Mucosa of gallbladder (tissue), 1 donor: ENCODE results near the gene LCE1E. TPM values are rescaled to one million over a fixed set of nuclear protein-coding genes. Genes with fewer than 3 reads are reported as not detected.

Experiments used
- DNase-seq: peaks from one replicate; pipeline ENCODE4 v3.0.0-alpha.2; 2020; ENCODE audit warnings: low spot score
- total RNA-seq: library from RNA; stranded (reverse); gene quantifications from one replicate; pipeline ENCODE4 v1.2.1, GENCODE V29; 2021
- donor health status: DM: no; HTN: no; CAD: no.

The LCE1E gene, protein sequence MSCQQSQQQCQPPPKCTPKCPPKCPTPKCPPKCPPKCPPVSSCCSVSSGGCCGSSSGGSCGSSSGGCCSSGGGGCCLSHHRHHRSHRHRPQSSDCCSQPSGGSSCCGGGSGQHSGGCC
- total RNA-seq = not detected

DNA sequence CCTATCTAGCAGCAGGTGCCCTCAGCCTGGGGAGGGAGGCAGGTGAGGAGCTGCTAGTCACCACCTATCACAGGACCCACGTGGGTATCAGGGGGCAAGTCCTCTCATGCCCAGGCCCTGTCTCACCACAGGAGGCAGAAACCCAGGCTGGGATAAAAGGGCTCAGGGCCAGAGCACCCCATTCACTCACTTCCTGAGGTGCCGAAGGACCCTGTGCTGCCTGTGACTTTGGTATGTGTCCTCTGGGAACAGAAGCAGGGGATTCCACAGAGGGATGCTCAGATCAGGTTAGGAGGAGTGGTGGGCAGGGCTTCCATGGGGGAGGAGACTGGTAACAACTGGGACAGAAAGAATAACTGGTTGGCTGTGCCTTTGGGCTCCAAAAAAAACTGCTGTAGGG is at the start of gene LCE1E:
TSS of gene LCE1E (plus strand) at position 181 of the 400 bp plus-strand sequence. CDS start 1,043 bp downstream, outside the sequence.
- DNase-seq = no peak

DNA sequence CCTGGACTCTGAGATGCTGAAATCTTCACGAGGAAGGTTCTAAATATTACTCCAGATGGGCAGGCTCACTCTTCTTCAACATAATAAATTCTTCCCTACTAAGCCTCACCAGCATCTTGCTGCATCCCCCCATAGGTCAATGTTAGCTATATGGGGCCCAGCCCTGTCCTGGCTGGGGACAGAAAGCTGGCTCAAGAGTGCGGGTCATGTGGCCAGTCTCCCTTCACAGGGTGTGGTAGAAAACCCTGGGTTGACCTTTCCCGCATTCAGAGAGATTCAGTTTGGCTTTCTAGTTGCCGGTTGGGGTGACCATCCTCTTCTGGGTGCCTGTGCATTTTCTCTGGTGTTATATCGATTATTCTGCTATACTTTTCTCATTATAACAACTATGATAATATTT is 48.1 kb upstream of the LCE1E start:
- no peak for DNase-seq

DNA sequence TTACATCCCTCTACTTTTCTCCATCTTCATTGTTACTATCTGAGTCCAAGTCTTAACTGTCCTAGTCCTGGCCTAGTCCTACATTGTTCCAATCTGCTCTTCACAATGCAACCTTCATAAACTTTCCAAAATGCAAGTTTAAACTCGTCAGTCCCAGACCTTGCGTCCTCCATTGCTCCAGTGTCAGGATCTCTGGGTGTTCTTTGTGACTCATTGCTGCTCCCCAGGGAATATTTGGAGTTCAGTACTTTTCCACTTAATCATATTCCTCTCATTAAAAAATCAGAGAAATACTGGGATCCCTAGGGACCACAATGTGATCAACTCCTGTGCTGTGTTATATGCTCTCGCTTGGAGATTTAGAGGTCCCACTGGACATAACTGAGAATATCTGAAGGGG is 46.2 kb upstream of the LCE1E start:
- no peak for DNase-seq

DNA sequence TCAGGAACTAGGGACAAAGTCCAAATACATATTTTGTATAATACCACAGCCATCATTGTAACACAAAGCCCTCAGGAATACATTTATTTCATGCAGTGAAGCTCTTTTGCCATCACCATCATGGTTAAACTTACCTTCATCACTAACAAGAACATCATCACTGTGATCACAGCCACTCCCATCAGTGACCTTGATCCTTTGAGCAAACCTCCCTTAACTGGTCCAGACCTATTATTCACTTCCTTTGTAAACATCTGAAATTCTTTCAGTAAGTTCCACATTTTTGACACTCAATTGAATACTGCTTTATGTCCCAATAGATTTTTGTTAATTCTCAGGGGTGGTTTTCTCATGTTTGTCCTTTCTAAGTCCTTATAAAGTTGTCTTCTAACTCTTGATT is 44.4 kb upstream of the LCE1E start:
- DNase-seq = no peak

DNA sequence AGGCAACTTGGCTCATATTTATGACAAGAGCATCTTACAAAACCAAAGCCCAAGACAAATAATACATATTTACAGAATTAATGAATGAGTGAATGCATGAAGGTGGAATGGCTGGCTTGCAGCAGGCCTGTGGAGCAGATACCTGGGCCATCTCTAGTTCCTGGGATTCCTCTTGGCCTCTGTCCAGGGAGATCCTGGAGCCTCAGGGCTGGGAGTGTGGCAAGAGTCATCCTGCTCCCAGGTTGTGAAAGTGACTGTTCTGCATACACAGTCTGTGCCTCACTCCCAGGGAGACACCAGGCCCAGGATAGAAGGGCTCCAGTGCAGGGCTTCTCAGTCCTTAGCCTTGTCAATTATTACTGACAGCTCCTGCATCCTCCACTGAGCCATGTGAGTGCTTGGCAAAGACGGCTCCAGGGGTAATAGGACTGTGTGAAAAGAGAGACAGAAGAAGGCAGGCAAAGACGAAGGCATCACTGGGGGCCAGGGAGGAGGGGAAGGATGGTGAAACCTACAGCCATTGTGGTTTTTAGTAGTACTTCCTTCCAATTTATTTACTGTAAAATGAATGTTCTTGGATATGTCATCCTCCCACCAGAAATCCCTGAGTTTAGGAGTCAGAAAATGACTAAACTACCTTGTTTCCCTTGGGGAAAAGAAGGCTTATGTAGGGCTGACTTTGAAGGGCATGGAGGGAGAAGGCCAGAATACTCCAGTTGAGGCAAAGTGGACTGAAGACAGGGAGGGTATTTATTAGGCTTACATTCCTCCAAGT is 42.5 kb upstream of the LCE1E start:
- DNase-seq = no peak

DNA sequence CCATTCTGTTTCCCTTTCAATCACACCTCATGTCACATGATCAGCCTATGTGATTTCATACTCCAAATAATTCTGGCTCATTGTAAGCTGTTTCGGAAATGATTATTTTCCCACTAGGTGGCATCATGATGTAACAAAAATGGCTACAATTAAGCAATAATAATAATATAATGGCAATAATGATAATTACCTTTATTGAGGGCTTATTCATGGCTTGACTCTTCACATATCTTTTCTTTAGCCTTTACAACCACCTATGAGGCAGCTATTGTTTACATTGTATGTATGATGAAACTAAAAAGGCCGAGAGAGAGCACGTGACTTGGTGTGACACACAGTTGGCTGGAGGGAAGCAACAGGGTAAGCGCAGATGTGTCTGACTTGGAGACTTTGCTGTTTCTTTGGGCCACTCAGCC is 40.8 kb upstream of the LCE1E start:
- no peak for DNase-seq

DNA sequence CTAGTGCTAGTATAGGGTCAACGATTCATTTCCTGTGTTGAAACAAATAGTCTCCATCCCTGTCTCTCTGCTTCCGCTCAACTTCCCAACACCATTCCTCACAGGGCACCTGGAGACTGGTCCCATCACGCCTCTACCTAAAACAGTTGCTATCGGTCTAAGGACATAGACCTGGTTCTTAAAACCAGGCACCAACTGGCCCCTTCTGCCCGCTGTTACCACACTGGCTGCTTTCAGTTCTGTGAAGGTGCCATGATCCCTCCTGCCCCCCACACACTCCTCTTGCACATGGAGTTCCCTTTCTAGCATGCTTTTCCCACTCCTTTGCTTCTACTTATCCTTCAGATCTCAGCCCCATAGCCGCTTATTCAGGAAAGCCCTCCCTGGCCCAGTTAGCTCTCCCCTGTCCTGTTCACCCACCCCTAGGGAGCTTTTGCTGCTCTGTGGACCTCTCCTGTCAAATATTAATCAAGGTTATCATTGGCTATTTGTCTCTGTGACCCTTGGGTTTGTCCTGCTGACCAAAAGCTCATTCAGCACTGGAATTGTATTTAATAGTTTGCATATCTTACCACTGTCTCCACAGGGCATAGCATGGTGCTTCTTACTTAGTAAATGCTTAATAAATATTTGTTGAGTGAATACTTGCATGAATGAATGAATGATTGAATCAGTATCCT is 40.2 kb upstream of the LCE1E start:
- no peak for DNase-seq

DNA sequence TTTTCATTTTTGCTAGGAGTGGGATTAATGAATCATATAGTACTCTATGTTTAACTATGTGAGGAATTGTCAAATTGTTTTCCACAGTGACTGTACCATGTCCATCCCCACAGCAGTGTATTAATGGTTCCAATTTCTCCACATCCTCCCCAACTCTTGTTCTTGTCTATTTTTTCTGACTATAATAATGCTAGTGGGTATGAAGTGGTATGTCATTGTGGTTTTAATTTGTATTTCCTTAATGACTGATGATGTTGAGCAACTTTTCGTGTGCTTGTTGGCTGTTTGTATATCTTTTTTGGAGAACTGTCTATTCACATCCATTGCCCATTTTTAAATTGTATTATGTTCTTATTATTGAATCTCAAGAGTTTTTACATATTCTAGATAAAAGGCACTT is 38.2 kb upstream of the LCE1E start:
- no peak for DNase-seq

DNA sequence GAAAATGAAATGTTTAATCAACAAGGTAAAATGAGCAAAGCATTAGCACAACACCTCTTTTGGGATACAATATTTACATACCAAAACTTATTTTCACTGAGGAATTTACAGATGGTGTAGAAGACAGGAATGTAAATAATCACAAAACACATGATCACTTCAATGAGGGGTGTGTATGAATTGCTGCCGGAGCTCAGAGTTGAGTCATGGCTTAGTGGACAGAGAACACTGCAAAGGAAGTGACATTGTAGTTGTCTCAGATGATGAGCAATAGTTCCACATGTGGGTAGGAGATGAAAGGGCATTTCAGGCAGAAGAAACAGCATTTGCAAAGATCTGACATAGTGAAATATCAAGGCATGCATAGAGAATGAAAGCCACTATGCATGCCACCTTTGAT is 33.8 kb upstream of the LCE1E start:
- no peak for DNase-seq

DNA sequence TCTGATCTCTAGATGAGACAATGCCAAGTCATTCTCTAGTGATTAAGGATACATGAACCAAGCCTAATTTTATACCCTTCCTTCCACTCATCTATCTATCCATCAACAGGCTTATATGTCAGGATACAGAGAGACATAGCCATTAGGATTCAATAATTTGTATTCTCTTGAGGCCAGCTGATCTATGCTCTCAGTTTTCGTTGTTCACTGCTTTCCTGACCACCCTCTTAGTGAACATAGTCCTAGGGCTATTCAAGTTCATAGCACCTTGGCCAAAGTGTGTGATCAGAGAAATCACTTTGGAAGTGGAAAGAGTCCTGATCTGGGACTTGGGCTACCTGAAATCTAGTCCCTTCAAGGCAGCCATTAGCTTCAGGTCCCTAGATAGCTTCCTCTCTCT is 32.5 kb upstream of the LCE1E start:
- no peak for DNase-seq

DNA sequence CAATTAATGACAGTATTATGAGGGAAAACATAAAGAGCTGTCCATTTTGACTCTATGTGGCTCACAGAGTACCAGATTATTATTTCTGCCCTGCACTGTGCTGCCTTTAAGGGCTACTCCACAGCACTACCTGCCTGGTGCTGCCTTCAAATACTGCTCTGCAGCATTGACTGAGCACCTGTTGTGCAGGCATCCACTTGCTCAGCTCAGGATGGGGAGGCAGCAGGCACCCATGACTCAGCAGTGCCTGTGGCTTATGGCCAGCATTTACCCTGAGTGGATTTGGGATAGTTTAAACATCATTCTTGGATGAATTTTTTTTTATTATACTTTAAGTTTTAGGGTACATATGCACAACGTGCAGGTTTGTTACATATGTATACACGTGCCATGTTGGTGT is 29.2 kb upstream of the LCE1E start:
- no peak for DNase-seq

DNA sequence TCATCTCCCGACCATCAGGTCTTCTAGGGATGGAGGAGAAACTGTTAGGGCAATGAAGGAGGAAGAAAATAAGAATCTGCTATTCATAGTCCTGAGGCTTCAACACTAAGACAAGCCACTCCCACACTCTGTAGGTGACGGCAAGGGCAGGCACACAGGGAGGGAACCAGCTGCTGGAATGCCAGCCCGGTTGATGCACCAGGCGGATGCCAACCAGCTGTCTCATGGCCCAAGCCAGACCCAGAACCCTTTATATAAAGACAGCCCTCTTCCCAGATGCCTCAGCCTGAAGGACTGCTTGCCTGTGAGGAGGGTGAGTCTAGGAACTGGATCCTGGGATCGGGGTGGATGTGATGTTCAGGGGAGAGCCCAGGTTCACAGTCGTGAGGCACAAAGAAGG is 28.3 kb upstream of the LCE1E start, which contains the start of gene KPRP:
TSS of gene KPRP (plus strand) at position 279 of the 400 bp plus-strand sequence. CDS start 1,564 bp downstream, outside the sequence.
- no peak for DNase-seq

DNA sequence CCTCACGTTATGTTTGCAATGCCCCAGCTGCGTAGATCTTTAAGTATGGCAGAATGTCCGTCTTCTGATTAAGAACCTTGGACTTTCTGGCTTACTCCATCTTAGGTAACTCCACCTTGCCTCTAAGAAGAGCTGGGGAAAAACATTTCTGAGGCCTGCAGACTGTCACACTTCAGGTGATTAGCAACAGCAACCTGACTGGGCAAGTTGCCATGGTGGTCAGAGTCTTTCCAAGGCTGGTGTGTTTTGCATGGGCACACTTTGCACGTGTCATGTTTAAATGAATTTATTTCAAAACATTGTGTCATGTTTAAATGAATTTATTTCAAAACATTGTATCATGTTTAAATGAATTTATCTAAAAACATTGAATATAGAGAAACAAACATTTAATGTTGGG is 27.4 kb upstream of the LCE1E start:
- no peak for DNase-seq

DNA sequence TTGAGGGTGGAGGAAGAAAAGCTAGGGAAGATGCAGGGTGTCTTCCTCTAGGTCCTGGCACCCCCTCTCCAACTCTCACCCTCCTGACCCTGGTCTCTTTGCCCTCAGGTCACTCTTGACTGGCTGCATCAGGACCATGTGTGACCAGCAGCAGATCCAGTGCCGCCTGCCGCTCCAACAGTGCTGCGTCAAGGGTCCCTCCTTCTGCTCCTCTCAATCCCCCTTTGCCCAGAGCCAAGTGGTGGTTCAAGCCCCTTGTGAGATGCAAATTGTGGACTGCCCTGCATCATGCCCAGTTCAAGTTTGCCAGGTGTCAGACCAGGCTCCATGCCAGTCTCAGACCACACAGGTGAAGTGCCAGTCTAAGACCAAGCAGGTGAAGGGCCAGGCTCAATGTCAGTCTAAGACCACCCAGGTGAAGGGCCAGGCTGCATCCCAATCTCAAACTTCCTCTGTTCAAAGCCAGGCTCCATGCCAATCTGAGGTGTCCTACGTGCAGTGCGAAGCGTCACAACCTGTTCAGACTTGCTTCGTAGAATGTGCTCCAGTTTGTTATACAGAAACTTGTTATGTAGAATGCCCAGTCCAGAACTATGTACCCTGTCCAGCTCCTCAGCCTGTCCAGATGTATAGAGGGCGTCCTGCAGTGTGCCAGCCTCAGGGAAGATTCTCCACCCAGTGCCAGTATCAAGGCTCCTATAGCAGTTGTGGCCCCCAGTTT is 26.4 kb upstream of the LCE1E start:
- DNase-seq = no peak

DNA sequence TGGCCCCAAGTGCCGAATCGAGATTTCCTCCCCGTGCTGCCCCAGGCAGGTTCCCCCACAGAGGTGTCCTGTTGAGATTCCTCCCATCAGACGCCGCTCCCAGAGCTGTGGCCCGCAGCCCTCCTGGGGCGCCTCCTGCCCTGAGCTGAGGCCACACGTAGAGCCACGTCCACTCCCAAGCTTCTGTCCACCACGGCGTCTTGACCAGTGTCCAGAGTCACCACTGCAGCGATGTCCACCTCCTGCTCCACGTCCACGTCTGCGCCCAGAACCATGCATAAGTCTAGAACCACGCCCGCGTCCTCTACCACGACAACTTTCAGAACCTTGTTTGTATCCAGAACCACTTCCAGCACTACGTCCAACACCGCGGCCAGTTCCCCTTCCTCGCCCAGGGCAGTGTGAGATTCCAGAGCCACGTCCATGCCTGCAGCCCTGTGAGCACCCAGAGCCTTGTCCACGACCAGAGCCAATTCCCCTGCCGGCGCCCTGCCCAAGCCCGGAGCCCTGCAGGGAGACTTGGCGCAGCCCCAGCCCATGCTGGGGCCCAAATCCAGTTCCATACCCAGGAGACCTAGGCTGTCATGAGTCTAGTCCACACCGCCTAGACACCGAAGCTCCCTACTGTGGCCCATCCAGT is 25.4 kb upstream of the LCE1E start:
- no peak for DNase-seq

DNA sequence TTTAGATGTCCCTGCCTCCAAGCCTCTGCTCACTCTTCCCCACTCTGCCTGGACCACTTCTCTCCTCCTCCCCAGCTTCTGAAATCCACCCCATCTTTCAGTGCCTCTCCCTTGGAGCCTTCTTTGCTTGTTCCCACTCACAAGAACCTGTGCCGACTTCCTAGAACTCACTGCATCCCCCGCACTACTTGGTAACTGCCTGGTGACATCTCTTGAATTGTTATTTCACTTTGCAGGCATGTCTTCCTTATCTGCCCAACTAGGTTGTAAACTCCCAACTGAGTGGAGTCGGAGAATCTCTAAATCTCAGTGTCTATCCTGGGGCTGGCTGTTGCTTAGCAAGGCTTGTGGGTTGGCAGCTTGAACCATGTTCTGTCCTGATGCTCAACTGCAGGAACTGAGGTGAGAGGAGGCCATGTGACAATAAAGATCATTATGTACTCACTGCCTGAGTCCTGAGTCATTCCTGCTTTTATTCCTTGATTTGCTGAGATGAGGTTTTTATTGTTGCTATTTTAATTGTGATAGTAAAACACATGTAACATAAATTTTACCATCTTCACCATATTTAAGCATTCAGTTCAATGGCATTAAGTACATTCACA is 24.3 kb upstream of the LCE1E start:
- DNase-seq = no peak

DNA sequence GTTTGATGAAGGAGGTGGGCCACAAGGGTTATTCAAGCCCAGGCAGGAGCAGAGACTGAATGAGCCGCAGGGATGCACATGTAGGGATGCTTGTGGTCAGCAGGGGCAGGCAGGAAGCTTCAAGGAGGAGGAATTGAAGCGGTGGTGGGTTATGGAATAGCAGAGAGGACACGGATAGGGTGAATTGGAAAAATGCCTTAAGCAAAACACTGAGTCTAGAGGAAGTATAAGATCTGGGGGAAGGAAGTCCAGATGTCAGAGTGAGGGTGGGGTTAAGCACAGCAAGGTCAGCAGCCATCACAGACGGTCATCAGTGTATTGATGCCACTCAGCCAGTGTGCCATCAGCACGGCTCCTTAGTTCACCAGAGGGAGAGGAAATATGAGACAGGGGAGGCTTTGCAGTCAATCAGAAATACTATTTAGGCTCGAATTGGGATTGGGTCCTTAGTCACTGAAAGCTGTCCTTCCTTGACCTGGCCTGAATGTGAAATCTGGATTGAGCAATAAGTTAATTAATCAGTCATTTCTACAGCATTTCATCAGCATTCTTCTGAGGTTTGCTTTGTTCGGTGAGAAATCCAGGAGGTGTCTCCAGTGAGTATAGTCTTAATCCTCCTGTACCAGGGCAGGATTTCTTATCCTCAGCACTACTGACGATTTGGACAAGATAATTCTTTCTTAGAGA is 17.1 kb upstream of the LCE1E start:
- no peak for DNase-seq

DNA sequence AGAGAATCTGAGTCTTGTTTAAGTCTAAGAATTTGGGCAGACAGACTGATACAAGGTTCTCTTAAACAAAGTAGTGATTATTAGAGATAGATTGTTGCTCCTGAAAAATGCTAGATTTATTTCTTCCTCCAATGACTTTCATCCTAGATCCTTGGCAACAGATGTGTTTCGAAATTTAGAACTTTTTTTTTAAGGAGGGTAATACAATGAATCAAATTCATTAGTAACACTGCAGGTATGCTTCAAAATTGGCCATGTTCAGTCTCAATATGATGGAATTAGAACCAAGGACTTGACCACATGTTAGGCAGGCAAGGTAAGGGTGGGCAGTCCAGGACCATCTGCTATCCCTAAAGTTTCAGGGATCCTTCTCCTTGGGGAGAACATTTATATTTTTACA is 15.6 kb upstream of the LCE1E start:
- DNase-seq = no peak

DNA sequence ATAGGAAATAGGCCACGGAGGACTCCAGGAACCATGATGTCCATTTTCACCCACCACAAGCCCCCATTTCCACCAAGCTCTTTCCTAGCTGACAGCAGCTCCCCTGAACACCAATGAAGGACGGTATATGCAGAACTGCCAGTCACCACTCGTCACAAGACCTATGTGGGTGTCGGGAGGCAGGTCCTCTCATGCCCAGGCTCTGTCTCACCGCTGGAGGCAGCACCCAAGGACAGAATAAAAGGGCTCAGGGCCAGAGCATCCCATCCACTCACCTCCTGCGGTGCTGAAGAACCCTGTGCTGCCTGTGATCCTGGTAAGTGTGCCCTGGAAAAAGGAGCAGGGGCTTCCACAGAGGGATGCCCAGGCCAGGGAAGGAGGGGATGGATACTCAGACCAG is 11.2 kb upstream of the LCE1E start, which contains the start of gene LCE1F:
TSS of gene LCE1F (plus strand) at position 266 of the 400 bp plus-strand sequence. CDS start 1,232 bp downstream, outside the sequence.
- DNase-seq = no peak

DNA sequence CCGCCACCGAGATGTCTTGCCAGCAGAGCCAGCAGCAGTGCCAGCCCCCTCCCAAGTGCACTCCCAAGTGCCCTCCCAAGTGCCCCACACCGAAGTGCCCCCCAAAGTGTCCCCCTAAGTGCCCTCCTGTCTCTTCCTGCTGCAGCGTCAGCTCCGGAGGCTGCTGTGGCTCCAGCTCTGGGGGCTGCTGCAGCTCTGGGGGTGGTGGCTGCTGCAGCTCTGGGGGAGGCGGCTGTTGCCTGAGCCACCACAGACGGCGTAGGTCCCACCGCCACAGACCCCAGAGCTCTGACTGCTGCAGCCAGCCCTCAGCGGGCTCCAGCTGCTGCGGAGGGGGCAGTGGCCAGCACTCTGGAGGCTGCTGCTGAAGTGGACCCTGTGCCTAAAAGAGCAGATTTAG is 9.7 kb upstream of the LCE1E start:
- DNase-seq = no peak
